ENCODE results near the gene ENOX2.

DNA sequence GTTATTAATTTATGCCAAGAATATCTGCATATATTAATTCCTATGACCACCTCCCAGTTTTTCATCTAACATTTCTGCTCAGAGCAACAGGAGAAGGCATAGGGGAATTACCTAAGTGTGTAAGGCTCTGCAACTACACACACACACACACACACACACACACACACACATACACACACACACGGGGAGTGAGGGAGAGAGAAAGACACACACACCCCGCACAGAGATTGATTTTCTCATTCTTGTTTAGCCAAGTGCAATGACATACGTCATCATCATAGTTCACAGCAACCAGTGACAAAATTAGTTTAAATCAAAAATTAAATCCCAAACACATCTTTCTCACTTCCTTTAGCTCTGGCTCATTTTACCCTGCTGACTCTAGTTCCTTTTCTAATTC, 298.1 kb downstream of the ENOX2 start:
- TF ChIP-seq, protein P1, sequence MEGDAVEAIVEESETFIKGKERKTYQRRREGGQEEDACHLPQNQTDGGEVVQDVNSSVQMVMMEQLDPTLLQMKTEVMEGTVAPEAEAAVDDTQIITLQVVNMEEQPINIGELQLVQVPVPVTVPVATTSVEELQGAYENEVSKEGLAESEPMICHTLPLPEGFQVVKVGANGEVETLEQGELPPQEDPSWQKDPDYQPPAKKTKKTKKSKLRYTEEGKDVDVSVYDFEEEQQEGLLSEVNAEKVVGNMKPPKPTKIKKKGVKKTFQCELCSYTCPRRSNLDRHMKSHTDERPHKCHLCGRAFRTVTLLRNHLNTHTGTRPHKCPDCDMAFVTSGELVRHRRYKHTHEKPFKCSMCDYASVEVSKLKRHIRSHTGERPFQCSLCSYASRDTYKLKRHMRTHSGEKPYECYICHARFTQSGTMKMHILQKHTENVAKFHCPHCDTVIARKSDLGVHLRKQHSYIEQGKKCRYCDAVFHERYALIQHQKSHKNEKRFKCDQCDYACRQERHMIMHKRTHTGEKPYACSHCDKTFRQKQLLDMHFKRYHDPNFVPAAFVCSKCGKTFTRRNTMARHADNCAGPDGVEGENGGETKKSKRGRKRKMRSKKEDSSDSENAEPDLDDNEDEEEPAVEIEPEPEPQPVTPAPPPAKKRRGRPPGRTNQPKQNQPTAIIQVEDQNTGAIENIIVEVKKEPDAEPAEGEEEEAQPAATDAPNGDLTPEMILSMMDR (IDR thresholded peaks at IDR 0.05; ENCODE audit: low read depth, low read length, poor library complexity, severe bottlenecking) = no peak
- TF ChIP-seq EZH2phosphoT487 (IDR thresholded peaks at IDR 0.05; ENCODE audit: borderline replicate concordance, low read length) = no peak
